GM20000 (cell line): ENCODE measurements around the gene ARL5B.

Source experiments
- DNase-seq: peaks from one replicate; pipeline ENCODE4 v3.0.0; 2012; ENCODE audit warnings: low spot score
- TF ChIP-seq, protein P1 (sequence below): IDR thresholded peaks from 2 replicates; pipeline ENCODE4 v1.5.1; 2012; ENCODE audit warnings: mild to moderate bottlenecking, control low read depth; ENCODE audit errors: extremely low read depth, missing control alignments

ARL5B gene

DNA sequence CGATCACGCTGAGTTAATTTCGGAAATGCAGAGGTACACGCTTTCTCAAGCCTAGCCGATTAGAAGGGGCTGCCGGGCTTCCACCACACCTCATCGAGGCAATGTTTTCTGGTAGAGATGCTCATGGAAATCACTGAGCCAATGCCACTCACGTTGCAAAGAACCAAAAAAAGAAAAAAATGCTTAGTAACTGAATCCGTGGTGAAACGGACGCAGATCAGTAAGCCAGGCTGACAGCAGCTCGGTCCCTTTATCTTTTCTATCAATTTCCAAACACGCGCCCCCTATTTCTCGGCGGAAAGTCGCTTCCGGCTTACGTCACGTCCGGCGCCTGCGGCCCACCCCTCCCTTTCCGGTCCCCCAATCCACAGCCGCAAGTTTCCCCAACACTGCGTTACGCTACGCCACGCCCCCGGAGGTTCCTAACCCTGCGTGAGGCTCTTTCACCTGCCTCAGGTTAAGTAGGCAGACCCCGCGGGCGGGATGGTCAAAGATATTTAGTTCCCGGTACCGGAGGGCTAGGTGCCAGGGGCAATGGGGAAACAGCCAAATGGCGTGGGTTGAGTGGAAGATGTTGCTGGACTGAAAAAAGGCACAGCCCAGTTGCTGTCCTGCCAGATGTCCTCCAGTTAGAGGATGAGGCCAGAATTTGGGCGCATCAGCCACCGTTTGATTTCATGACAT lies 7.8 kb upstream of the ARL5B start, which contains the start of gene NSUN6:
Gene NSUN6 (minus strand): TSS at position 264 of the 684 bp plus-strand sequence. CDS start 384 bp downstream, outside the sequence.
- TF ChIP-seq, protein P1, sequence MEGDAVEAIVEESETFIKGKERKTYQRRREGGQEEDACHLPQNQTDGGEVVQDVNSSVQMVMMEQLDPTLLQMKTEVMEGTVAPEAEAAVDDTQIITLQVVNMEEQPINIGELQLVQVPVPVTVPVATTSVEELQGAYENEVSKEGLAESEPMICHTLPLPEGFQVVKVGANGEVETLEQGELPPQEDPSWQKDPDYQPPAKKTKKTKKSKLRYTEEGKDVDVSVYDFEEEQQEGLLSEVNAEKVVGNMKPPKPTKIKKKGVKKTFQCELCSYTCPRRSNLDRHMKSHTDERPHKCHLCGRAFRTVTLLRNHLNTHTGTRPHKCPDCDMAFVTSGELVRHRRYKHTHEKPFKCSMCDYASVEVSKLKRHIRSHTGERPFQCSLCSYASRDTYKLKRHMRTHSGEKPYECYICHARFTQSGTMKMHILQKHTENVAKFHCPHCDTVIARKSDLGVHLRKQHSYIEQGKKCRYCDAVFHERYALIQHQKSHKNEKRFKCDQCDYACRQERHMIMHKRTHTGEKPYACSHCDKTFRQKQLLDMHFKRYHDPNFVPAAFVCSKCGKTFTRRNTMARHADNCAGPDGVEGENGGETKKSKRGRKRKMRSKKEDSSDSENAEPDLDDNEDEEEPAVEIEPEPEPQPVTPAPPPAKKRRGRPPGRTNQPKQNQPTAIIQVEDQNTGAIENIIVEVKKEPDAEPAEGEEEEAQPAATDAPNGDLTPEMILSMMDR, result no peak
- DNase-seq, result peak; percentile 82

GRCh38 chr10:18653112-18653511 lies 6.1 kb upstream of the ARL5B start:
- DNase-seq, result no peak
- TF ChIP-seq, protein P1, result no peak

DNA sequence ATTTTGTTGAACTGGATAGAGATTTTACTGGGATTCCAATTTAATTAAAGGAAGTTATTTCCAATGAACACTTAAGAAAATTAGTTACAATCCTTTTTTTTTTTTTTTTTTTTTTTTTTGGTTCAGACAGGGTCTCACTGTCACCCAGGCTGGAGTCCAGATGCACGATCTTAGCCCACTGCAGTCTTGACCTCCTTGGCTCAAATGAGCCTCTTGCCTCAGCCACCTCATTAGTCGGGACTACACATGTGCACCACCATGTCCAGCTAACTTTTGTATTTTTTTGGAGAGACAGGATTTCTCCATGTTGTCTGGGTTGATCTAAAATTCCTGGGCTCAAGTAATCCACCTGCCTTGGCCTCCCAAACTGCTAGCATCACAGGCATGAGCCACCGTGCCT lies 2.5 kb upstream of the ARL5B start:
- TF ChIP-seq, protein P1, result no peak
- DNase-seq, result no peak

- TF ChIP-seq, protein P1, result no peak
- peak; percentile 16 for DNase-seq
These were observed 733 bp upstream of the ARL5B start for GRCh38 chr10:18658271-18659124.

GRCh38 chr10:18659819-18660535 lies 746 bp downstream of the ARL5B start:
- TF ChIP-seq, protein P1, result no peak
- DNase-seq, result peak; percentile 20

- TF ChIP-seq, protein P1, result no peak
- no peak for DNase-seq
These were observed 1.7 kb downstream of the ARL5B start for GRCh38 chr10:18660816-18661431.
